GM12891 (cell line): Measurements from ENCODE around the gene TEK.

Experiments
- POLR2A ChIP-seq: IDR thresholded peaks from 2 replicates; pipeline ENCODE4 v1.6.1; 2011; ENCODE audit warnings: low read depth, low read length, control low read depth
- POLR2AphosphoS5 ChIP-seq: IDR thresholded peaks from 2 replicates; pipeline ENCODE4 v1.6.1; 2011; ENCODE audit warnings: low read depth, low read length, control low read depth
- POU2F2 ChIP-seq: IDR thresholded peaks from 2 replicates; pipeline ENCODE4 v1.6.1; 2011; ENCODE audit warnings: low read depth, mild to moderate bottlenecking, control low read depth, low read length, moderate library complexity
- SPI1 ChIP-seq: IDR thresholded peaks from 2 replicates; pipeline ENCODE4 v1.6.1; 2011; ENCODE audit warnings: low read depth, low read length, control low read depth

- TF ChIP-seq POLR2A (no peak), POLR2AphosphoS5 (no peak), POU2F2 (no peak), SPI1 (no peak)
These were observed 170.6 kb downstream of the TEK start for GRCh38 chr9:27279611-27280010.
